Stomach (tissue), 9 donors: Measurements from ENCODE around the gene AP1S2. TPM values are rescaled to one million over a fixed set of nuclear protein-coding genes. Genes with fewer than 3 reads are reported as not detected.

Source experiments
- DNase-seq, 2 donors: peaks; one replicate each; pipeline versions ENCODE4 v3.0.0 to v3.0.0-alpha.2; 2013 to 2019
- H3K27ac ChIP-seq, 5 donors: fragments of 200-600 bp in 4 of 5; sonication (generic) in 4 of 5; one replicate each; pipeline ENCODE4 v1.5.1; 2013 to 2019; ENCODE audit warnings: mild to moderate bottlenecking in 1 of 5, moderate library complexity in 1 of 5
- H3K27me3 ChIP-seq, 3 donors: fragments of 200-600 bp; sonication (generic); one replicate each; pipeline ENCODE4 v1.5.1; 2017 to 2019; ENCODE audit warnings: mixed run types in 1 of 3
- H3K36me3 ChIP-seq, 4 donors: fragments of 200-600 bp; sonication (generic); 1 replicate in 3 of 4; 2 replicates in 1 of 4; pipeline ENCODE4 v1.5.1; 2016 to 2019
- H3K4me1 ChIP-seq, 4 donors: fragments of 200-600 bp; sonication (generic); one replicate each; pipeline ENCODE4 v1.5.1; 2016 to 2019
- H3K4me3 ChIP-seq, 4 donors: fragments of 200-600 bp; sonication (generic) in 3 of 4; one replicate each; pipeline ENCODE4 v1.5.1; 2016 to 2019; ENCODE audit warnings: mild to moderate bottlenecking in 1 of 4
- H3K9me3 ChIP-seq, 4 donors: fragments of 200-600 bp; sonication (generic); one replicate each; pipeline ENCODE4 v1.5.1; 2016 to 2019
- CTCF ChIP-seq, 7 experiments: fragments of 450-650 bp in 4 of 7; fragments of 200-600 bp in 3 of 7; sonication (generic) in 3 of 7; IDR thresholded peaks; one replicate each; pipeline ENCODE4 v1.5.1; 2016 to 2019; ENCODE audit warnings: antibody characterized with exemption in 7 of 7, control low read depth in 2 of 7, mild to moderate bottlenecking in 1 of 7
- EP300 ChIP-seq: sonication (generic); formaldehyde crosslinking; IDR thresholded peaks from one replicate; pipeline ENCODE4 v1.6.1; 2017; ENCODE audit warnings: antibody characterized with exemption
- POLR2A ChIP-seq, 4 donors: fragments of 450-650 bp; IDR thresholded peaks; one replicate each; pipeline ENCODE4 v1.6.1; 2016; ENCODE audit warnings: antibody characterized with exemption in 4 of 4, control low read depth in 2 of 4, mild to moderate bottlenecking in 1 of 4, moderate library complexity in 1 of 4
- POLR2AphosphoS5 ChIP-seq, 3 donors: sonication (generic); formaldehyde crosslinking; IDR thresholded peaks; one replicate each; pipeline ENCODE4 v1.6.1; 2016; ENCODE audit warnings: antibody characterized with exemption in 3 of 3
- WGBS, 5 donors: extraction: QIAGEN DNeasy Blood & Tissue Kit in 3 of 5; methylation state at CpG; one replicate each; pipeline versions ENCODE4 v1.1.5 to v1.1.7; 2013 to 2018; 5-methylcytosine and 5-hydroxymethylcytosine counted together
- intact Hi-C: fragments of 100-400 bp; cut with DNase I; formaldehyde crosslinking; loops from one replicate; pipeline ENCODE4 v1.15.1; 2023; ENCODE audit warnings: low total_unique reads
- polyA plus RNA-seq, 3 donors: library from polyadenylated mRNA; stranded (reverse); fragments of 200-250 nt; gene quantifications; one replicate each; pipeline ENCODE4 v1.2.3, GENCODE V29; 2013
- total RNA-seq, 5 donors: library from RNA; depleted of rRNA; stranded (reverse); fragments of >200 nt; gene quantifications; one replicate each; pipeline versions ENCODE4 v1.1.0 to v1.2.3, GENCODE V29; 2014 to 2016
- donor health status: healthy with polysubstance abuse.
- donor health status: Bipolar disorder and iron deficiency.
- donor health status: healthy.

The AP1S2 gene
- total and polyA plus RNA-seq, 8 donors = 8.1 to 146 (median 18.2) TPM

DNA sequence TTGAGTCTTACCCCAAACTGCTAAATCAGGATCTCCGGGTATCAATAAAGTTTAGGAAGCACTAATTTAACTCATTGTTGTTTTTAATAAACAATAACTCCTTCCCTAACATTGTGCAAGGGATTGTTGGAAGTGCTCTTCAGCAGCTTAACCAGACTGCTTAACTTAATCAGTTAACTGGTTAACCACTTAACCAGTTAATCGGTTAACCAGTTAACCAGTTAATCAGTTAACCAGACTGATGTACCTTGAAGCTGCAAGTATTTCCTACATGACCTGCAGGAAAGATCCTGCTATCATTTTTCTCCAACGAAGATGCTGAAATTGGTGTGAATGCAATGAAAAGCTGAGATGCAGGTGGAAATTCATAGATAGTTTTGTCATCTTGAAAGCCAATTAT, 40.1 kb upstream of the AP1S2 start:
- no peak overlapping the region for H3K27ac ChIP-seq
- no peaks in the 10 kb centered on the region for H3K9me3 ChIP-seq
- no peak overlapping the region for H3K4me3 ChIP-seq
- intact Hi-C loops = no loop called here
- no peak for DNase-seq
- no peaks in the 10 kb centered on the region for H3K36me3 ChIP-seq
- H3K4me1 ChIP-seq = no peaks in the 10 kb centered on the region
- 66 to 85% (median 68%) methylated on average over 3 of the region's 3 CpGs for WGBS, 5 donors
- no peaks in the 10 kb centered on the region for H3K27me3 ChIP-seq
- no peak for TF ChIP-seq CTCF (IDR thresholded peaks at IDR 0.05)

GRCh38 chrX:15890463-15890862, 35.9 kb upstream of the AP1S2 start:
- WGBS, 5 donors = 94 to 98% (median 96%) methylated on average over 2 of the region's 2 CpGs
- DNase-seq = no peak

GRCh38 chrX:15888062-15888461, 33.4 kb upstream of the AP1S2 start:
- 26 to 69% (median 51%) methylated on average over 2 to 5 of the region's 5 CpGs for WGBS, 5 donors
- intact Hi-C loops = no loop called here
- TF ChIP-seq CTCF (IDR thresholded peaks at IDR 0.05) = no peak
- TF ChIP-seq POLR2A (IDR thresholded peaks at IDR 0.05) = no peak
- TF ChIP-seq POLR2AphosphoS5 (IDR thresholded peaks at IDR 0.05) = no peak
- no peak for TF ChIP-seq EP300

More at GRCh38 chrX:15890463-15890862, 35.9 kb upstream of the AP1S2 start:
- Histone ChIP-seq H3K4me3 (no peak overlapping the region), H3K27ac (no peak overlapping the region), H3K36me3 (no peaks in the 10 kb centered on the region), H3K9me3 (no peaks in the 10 kb centered on the region), H3K27me3 (peaks cover 0 to 4% (median 0%) of the 10 kb centered on the region in 3 donors), H3K4me1 (no peaks in the 10 kb centered on the region)
- intact Hi-C loops = no loop called here
- TF ChIP-seq POLR2AphosphoS5 (IDR thresholded peaks at IDR 0.05) (no peak), POLR2A (IDR thresholded peaks at IDR 0.05) (no peak), EP300 (no peak), CTCF (IDR thresholded peaks at IDR 0.05) (no peak)

DNA sequence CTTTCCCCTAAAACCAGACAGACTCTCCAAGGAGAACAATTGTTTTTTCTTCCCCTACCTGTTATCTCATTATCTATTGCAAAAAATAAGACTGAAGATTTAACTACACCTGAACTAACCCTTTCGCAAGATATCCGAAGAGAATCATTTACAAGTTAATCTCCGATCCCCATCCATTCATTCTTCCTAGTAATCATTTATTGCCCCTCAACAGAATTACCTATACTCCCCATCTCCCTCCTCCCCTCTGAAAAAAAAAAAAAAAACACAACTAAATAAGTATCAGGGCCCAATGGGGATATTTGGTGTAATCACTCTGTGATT, 28.9 kb upstream of the AP1S2 start:
- peaks cover 0 to 7% (median 0%) of the 10 kb centered on the region in 3 donors for H3K27me3 ChIP-seq
- H3K27ac ChIP-seq = no peak overlapping the region
- 92 to 100% (median 95%) methylated on average over 3 of the region's 3 CpGs for WGBS, 5 donors
- TF ChIP-seq POLR2A (IDR thresholded peaks at IDR 0.05) (no peak), EP300 (no peak), POLR2AphosphoS5 (IDR thresholded peaks at IDR 0.05) (no peak), CTCF (IDR thresholded peaks at IDR 0.05) (no peak)
- intact Hi-C loops = no loop called here
- peaks cover 0 to 21% (median 9%) of the 10 kb centered on the region in 4 donors for H3K9me3 ChIP-seq
- H3K4me3 ChIP-seq = no peak overlapping the region
- DNase-seq = no peak
- H3K36me3 ChIP-seq = no peaks in the 10 kb centered on the region
- H3K4me1 ChIP-seq = no peaks in the 10 kb centered on the region

More at GRCh38 chrX:15888062-15888461, 33.4 kb upstream of the AP1S2 start:
- Histone ChIP-seq H3K27ac (no peak overlapping the region), H3K4me3 (no peak overlapping the region), H3K9me3 (no peaks in the 10 kb centered on the region), H3K4me1 (no peaks in the 10 kb centered on the region), H3K36me3 (no peaks in the 10 kb centered on the region), H3K27me3 (peaks cover 0 to 6% (median 0%) of the 10 kb centered on the region in 3 donors)
- DNase-seq = no peak
